GM13977 (cell line): ENCODE data around the gene RANBP17.

Source experiments
- DNase-seq: peaks from one replicate; pipeline ENCODE4 v3.0.0; 2012; ENCODE audit warnings: low spot score
- CTCF ChIP-seq: IDR thresholded peaks from 2 replicates; pipeline ENCODE4 v1.5.1; 2012; ENCODE audit warnings: mild to moderate bottlenecking, control low read depth; ENCODE audit not compliant: insufficient read depth; ENCODE audit errors: extremely low read depth, missing control alignments
- in situ Hi-C: fragments of 300-500 bp; cut with MboI; formaldehyde crosslinking; loops from one replicate; pipeline ENCODE4 v1.12.0; 2022; ENCODE audit warnings: low sequenced_read_pairs, low pct_unique_long_range_greater_than_20kb, mixed read lengths, inconsistent platforms; ENCODE audit not compliant: unreplicated experiment

RANBP17 gene

GRCh38 chr5:171342362-171343111 lies 480.7 kb downstream of the RANBP17 start:
- TF ChIP-seq CTCF, result peak; percentile 69
- DNase-seq, result peak; percentile 41
- in situ Hi-C loops, result loop anchor here (25.0 kb wide), 1 partner anchor 605 kb away; no protein-coding TSS in a partner anchor

- in situ Hi-C loops, result loop anchor here (25.0 kb wide), 1 partner anchor 608 kb away; no protein-coding TSS in a partner anchor
- no peak for TF ChIP-seq CTCF
Observed at GRCh38 chr5:171344936-171345608, 483.3 kb downstream of the RANBP17 start.

More at GRCh38 chr5:171344936-171345608, 483.3 kb downstream of the RANBP17 start:
- no peak for DNase-seq
